Measurements from ENCODE around the gene SCAF4.

- no peak for TF ChIP-seq MAX (IDR thresholded peaks at IDR 0.05)
- no peak for TF ChIP-seq CREB1 (IDR thresholded peaks at IDR 0.05; ENCODE audit: low read depth)
- no peak for TF ChIP-seq EP300 (IDR thresholded peaks at IDR 0.05; ENCODE audit: borderline replicate concordance)
- no peak for TF ChIP-seq FOXM1 (IDR thresholded peaks at IDR 0.05; ENCODE audit: borderline replicate concordance, low read depth)
- no peak for TF ChIP-seq CEBPB (IDR thresholded peaks at IDR 0.05)
- TF ChIP-seq REST (IDR thresholded peaks at IDR 0.05; ENCODE audit: low read depth), result no peak
- TF ChIP-seq TCF12 (IDR thresholded peaks at IDR 0.05; ENCODE audit: low read depth), result no peak
- TF ChIP-seq TAF1 (IDR thresholded peaks at IDR 0.05; ENCODE audit: low read depth), result no peak
- TF ChIP-seq RAD21 (IDR thresholded peaks at IDR 0.05; ENCODE audit: low read depth), result no peak
- TF ChIP-seq YY1 (IDR thresholded peaks at IDR 0.05; ENCODE audit: low read depth), result no peak
- no peak for TF ChIP-seq USF1 (IDR thresholded peaks at IDR 0.05)
These were observed 23.1 kb upstream of the SCAF4 start for GRCh38 chr21:31755027-31755426.
